K562 (cell line): ENCODE measurements around the gene HNF1B.

Experiments
- ATF3 ChIP-seq, 2 experiments: fragments of 450-650 bp in 1 of 2; sonication (generic) in 1 of 2; formaldehyde crosslinking in 1 of 2; IDR thresholded peaks in 1 of 2; conservative IDR thresholded peaks in 1 of 2; 2 replicates each; pipeline versions ENCODE4 v1.6.1 to v1.8.1; 2016 to 2023; ENCODE audit warnings: mild to moderate bottlenecking in 2 of 2, moderate library complexity in 2 of 2, inconsistent platforms in 1 of 2, missing genetic modification reagents in 1 of 2
- CTCF ChIP-seq, 3 experiments: IDR thresholded peaks in 2 of 3; conservative IDR thresholded peaks in 1 of 3; 2 replicates each; pipeline ENCODE4 v1.5.1; 2011 to 2012; ENCODE audit warnings: low read length in 3 of 3, mild to moderate bottlenecking in 3 of 3, control low read depth in 2 of 3, improper control_type of control experiment in 1 of 3, inconsistent platforms in 1 of 3, low read depth in 1 of 3, mixed read lengths in 1 of 3, moderate library complexity in 1 of 3; ENCODE audit not compliant: insufficient read depth in 2 of 3
- KLF13 ChIP-seq: fragments of 450-650 bp; IDR thresholded peaks from 2 replicates; pipeline ENCODE4 v1.6.1; 2016; ENCODE audit warnings: missing genetic modification characterization, low read depth, mild to moderate bottlenecking, missing compliant biosample characterization, moderate library complexity, borderline replicate concordance
- PML ChIP-seq: IDR thresholded peaks from 2 replicates; pipeline ENCODE4 v1.6.1; 2012; ENCODE audit warnings: low read length, inconsistent platforms
- PYGO2 ChIP-seq: fragments of 450-650 bp; IDR thresholded peaks from 2 replicates; pipeline ENCODE4 v1.6.1; 2016; ENCODE audit warnings: mild to moderate bottlenecking, missing genetic modification characterization, moderate library complexity, missing compliant biosample characterization
- RAD21 ChIP-seq, 2 experiments: fragments of 250-450 bp in 1 of 2; fragments of 450-650 bp in 1 of 2; sonication (Bioruptor Pico) in 1 of 2; formaldehyde crosslinking in 1 of 2; IDR thresholded peaks in 1 of 2; conservative IDR thresholded peaks in 1 of 2; 2 replicates each; pipeline versions ENCODE4 v1.4.0 to v1.8.0; 2020 to 2022; ENCODE audit warnings: mild to moderate bottlenecking in 2 of 2, moderate library complexity in 1 of 2
- SP1 ChIP-seq: sonication (generic); formaldehyde crosslinking; IDR thresholded peaks from 2 replicates; pipeline ENCODE4 v1.8.1; 2022; ENCODE audit warnings: mild to moderate bottlenecking, missing genetic modification reagents
- TCF3 ChIP-seq: sonication (generic); formaldehyde crosslinking; IDR thresholded peaks from 2 replicates; pipeline ENCODE4 v1.4.0; 2020; ENCODE audit warnings: mild to moderate bottlenecking, missing genetic modification reagents
- ZNF707 ChIP-seq: fragments of 250-450 bp; sonication (Bioruptor Pico); conservative IDR thresholded peaks from 2 replicates; pipeline ENCODE4 v1.8.0; 2022; ENCODE audit warnings: inconsistent platforms, mild to moderate bottlenecking, moderate library complexity
- TF ChIP-seq, protein P1 (sequence below): sonication (generic); formaldehyde crosslinking; IDR thresholded peaks from 2 replicates; pipeline ENCODE4 v1.8.1; 2023; ENCODE audit warnings: mild to moderate bottlenecking, missing genetic modification reagents
- TF ChIP-seq, protein P2 (sequence below): sonication (generic); formaldehyde crosslinking; IDR thresholded peaks from 2 replicates; pipeline ENCODE4 v1.9.0; 2022; ENCODE audit warnings: mild to moderate bottlenecking, missing genetic modification reagents

DNA sequence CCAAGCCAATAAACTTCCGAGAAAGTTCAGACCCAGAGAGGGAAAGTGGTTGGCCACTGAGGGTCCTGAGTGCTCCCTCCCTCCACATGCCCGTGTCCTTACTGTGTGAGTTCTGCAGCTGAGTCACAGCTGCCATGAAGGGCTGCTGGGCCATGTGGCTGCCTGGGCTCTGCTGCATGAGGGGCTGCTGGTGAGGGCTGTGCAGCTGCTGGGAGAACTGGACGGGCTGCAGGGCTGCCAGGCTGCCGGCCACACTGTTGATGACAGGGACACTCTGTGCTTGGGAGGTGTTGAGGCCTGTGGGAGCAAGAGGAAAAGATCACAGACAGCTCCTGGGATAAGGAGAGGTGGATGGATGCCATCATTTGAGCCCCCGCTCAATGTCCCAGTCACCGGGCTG is 44.0 kb downstream of the HNF1B start:
- TF ChIP-seq CTCF (IDR thresholded peaks at IDR 0.05 in 2 of 3, conservative IDR thresholded peaks at IDR 0.05 in 1 of 3; ENCODE audit: insufficient read depth in 2 of 3, low read depth in 1 of 3, low read length in 3 of 3), result no peak
- no peak for TF ChIP-seq SP1 (CRISPR knock-in tag)
- TF ChIP-seq TCF3 (CRISPR knock-in tag), result no peak
- TF ChIP-seq, protein P1, sequence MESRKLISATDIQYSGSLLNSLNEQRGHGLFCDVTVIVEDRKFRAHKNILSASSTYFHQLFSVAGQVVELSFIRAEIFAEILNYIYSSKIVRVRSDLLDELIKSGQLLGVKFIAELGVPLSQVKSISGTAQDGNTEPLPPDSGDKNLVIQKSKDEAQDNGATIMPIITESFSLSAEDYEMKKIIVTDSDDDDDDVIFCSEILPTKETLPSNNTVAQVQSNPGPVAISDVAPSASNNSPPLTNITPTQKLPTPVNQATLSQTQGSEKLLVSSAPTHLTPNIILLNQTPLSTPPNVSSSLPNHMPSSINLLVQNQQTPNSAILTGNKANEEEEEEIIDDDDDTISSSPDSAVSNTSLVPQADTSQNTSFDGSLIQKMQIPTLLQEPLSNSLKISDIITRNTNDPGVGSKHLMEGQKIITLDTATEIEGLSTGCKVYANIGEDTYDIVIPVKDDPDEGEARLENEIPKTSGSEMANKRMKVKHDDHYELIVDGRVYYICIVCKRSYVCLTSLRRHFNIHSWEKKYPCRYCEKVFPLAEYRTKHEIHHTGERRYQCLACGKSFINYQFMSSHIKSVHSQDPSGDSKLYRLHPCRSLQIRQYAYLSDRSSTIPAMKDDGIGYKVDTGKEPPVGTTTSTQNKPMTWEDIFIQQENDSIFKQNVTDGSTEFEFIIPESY (CRISPR knock-in tag), result no peak
- TF ChIP-seq, protein P2, sequence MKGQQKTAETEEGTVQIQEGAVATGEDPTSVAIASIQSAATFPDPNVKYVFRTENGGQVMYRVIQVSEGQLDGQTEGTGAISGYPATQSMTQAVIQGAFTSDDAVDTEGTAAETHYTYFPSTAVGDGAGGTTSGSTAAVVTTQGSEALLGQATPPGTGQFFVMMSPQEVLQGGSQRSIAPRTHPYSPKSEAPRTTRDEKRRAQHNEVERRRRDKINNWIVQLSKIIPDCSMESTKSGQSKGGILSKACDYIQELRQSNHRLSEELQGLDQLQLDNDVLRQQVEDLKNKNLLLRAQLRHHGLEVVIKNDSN (CRISPR knock-in tag), result no peak
- no peak for TF ChIP-seq RAD21 (CRISPR knock-in tag; conservative IDR thresholded peaks at IDR 0.05 in 1 of 2, IDR thresholded peaks at IDR 0.05 in 1 of 2)
- no peak for TF ChIP-seq KLF13 (tag)
- TF ChIP-seq PML, result no peak
- no peak for TF ChIP-seq PYGO2 (tag)
- TF ChIP-seq ZNF707, result no peak
- no peak for TF ChIP-seq ATF3 (IDR thresholded peaks at IDR 0.05)
- TF ChIP-seq ATF3 (CRISPR knock-in tag; conservative IDR thresholded peaks at IDR 0.05), result no peak
